T-helper 2 cell treated with Interferon-gamma antibody and Interleukin-4, amounts not matched to agents 5 μg/mL and 100 μg/mL, for 36 hours (primary cell): ENCODE measurements around the gene SLC27A1.
"Not testable (repeated sequence)": the region's sequence is repeated elsewhere in the genome, so short reads cannot be mapped to it uniquely, and the experiment has no call there.

Experiments used
- DNase-seq: peaks from one replicate; pipeline ENCODE4 v3.0.0; 2021; ENCODE audit warnings: low spot score
- H3K27ac Mint-ChIP-seq: one replicate; pipeline ENCODE4 v1.8.0; 2021; ENCODE audit warnings: mild to moderate bottlenecking, mixed read lengths
- H3K27me3 Mint-ChIP-seq: one replicate; pipeline ENCODE4 v1.8.0; 2021; ENCODE audit warnings: low read depth, mixed read lengths
- H3K36me3 Mint-ChIP-seq: one replicate; pipeline ENCODE4 v1.8.0; 2021; ENCODE audit warnings: low read depth, mixed read lengths
- H3K4me1 Mint-ChIP-seq: one replicate; pipeline ENCODE4 v1.8.0; 2021; ENCODE audit warnings: low read depth, mixed read lengths
- H3K4me3 Mint-ChIP-seq: one replicate; pipeline ENCODE4 v1.8.0; 2022; ENCODE audit warnings: mild to moderate bottlenecking, moderate library complexity, mixed read lengths
- H3K9me3 Mint-ChIP-seq: one replicate; pipeline ENCODE4 v1.8.0; 2021; ENCODE audit warnings: mixed read lengths

SLC27A1 gene

DNA sequence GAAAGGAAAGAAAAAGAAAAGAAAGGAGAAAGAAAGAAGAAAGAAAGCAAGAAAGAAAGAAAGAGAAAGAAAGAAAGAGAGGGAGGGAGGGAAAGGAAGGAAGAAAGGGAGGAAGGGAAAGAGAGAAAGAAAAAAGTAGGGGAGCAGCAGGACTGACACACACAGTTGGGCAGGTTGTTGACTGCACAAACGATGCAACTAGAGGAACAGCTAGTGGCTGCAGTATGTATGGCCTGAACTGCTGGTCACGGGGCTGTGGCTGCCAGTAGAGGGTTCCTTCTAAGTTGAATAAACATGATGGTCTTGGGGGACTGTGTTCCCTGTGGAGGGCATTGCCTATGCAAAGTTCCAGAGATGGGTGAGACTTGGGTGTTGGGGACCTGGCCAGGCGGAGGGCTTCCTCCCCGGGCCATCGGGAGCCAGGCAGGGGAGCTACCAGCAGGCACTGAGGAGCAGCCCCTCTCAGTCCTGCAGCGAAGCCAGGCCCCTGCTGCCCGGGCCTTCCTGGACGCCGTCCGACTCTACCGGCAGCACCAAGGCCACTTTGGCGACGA lies 68.4 kb downstream of the SLC27A1 start:
- peaks cover 14% of the 10 kb centered on the region for H3K4me1 Mint-ChIP-seq
- no peaks in the 10 kb centered on the region for H3K9me3 Mint-ChIP-seq
- H3K4me3 Mint-ChIP-seq: peak overlapping the region; percentile 78
- peaks cover 24% of the 10 kb centered on the region for H3K27me3 Mint-ChIP-seq
- DNase-seq: no peak
- peak overlapping the region; percentile 68 for H3K27ac Mint-ChIP-seq
- no peaks in the 10 kb centered on the region for H3K36me3 Mint-ChIP-seq

DNA sequence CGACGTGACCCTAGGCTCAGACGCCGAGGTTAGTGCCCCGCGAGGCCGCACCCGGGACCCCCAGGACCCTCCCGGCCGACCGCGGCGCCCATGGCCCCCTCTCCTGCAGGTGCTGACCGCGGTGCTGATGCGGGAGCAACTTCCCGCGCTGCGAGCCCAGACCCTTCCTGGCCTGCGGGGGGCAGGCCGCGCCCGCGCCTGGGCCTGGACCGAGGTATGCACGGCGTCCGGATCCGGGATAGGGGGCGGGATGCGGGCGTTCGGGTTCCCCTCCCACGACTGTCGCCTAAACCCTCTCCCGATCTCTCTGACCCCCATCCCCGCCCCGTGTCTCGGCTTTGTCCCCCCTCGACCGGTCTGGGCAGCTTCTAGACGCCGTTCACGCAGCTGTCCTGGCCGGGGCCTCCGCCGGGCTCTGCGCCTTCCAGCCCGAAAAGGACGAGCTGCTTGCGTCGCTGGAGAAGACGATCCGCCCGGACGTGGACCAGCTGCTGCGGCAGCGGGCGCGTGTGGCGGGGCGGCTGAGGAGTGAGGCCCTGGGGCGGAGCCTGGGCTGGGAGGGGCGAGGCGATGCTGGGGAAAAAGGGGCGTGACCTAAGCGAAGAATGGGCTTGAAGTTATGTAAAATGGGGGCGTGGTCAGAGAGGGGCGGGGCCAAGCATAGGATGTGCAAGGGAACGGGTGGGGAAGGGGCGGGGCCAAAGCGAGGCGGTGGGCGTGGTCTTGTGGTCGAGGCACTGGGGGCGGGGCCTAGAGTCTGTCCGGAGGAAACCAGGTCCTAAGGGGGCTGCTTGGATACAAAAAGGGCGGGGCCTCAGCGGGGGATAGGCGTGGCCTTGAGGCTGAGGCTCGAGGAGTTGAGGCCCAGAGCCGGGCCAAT lies 69.2 kb downstream of the SLC27A1 start:
- peak; percentile 93 for DNase-seq
- Mint-ChIP-seq H3K9me3 (no peaks in the 10 kb centered on the region), H3K36me3 (no peaks in the 10 kb centered on the region), H3K4me3 (peak overlapping the region; percentile 85), H3K27ac (peak overlapping the region; percentile 62), H3K4me1 (peaks cover 14% of the 10 kb centered on the region), H3K27me3 (peaks cover 24% of the 10 kb centered on the region)

DNA sequence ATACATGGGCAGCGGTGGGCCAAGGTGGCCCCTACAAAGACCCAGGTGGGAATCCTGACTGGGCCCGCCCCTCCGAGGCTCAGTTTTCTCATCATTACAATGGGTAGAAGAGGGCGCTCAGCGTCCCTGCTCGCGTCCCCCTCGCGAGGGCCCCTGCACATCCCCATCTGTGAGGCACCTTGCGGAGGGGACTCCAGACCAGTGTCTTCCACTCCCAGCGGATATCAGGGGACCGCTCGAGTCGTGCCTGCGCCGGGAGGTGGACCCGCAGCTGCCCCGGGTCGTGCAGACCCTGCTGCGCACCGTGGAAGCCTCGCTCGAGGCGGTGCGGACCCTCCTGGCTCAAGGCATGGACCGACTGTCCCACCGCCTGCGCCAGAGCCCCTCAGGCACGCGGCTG lies 69.8 kb downstream of the SLC27A1 start:
- no peak overlapping the region for H3K27ac Mint-ChIP-seq
- H3K27me3 Mint-ChIP-seq: peaks cover 24% of the 10 kb centered on the region
- DNase-seq: no peak
- H3K36me3 Mint-ChIP-seq: no peaks in the 10 kb centered on the region
- peaks cover 14% of the 10 kb centered on the region for H3K4me1 Mint-ChIP-seq
- no peaks in the 10 kb centered on the region for H3K9me3 Mint-ChIP-seq
- no peak overlapping the region for H3K4me3 Mint-ChIP-seq

DNA sequence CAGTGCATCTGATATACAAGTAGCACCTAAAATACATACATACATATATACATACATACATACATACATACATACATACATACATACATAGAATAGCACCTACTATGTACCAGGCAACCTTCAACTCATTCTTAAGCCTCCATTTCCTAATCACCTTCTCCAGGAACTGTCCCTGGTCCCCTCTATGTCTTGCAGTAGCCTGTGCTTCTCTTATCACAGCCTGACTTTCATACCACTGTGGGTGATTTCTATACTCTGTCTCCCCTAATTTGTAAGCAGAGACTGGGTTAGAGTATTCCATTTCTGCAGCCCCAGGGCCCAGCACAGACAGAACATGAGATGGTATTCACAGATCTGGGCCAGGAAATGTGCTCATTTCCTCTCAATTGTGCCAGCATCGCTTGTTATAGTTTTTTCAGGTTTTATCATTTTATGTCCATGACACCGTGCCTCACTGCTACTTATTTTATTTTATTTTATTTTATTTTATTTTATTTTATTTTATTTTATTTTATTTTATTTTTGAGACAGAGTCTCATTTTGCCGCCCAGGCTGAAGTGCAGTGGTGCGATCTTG lies 70.9 kb downstream of the SLC27A1 start:
- Mint-ChIP-seq H3K9me3 (no peaks in the 10 kb centered on the region), H3K4me3 (no peak overlapping the region), H3K27ac (no peak overlapping the region), H3K4me1 (peaks cover 14% of the 10 kb centered on the region), H3K36me3 (no peaks in the 10 kb centered on the region), H3K27me3 (peaks cover 24% of the 10 kb centered on the region)
- DNase-seq: no peak

GRCh38 chr19:17542042-17542441 lies 71.7 kb downstream of the SLC27A1 start:
- H3K27me3 Mint-ChIP-seq: peaks cover 20% of the 10 kb centered on the region
- DNase-seq: no peak
- peaks cover 14% of the 10 kb centered on the region for H3K4me1 Mint-ChIP-seq
- H3K36me3 Mint-ChIP-seq: no peaks in the 10 kb centered on the region
- no peak overlapping the region for H3K4me3 Mint-ChIP-seq
- H3K9me3 Mint-ChIP-seq: no peaks in the 10 kb centered on the region
- H3K27ac Mint-ChIP-seq: no peak overlapping the region

DNA sequence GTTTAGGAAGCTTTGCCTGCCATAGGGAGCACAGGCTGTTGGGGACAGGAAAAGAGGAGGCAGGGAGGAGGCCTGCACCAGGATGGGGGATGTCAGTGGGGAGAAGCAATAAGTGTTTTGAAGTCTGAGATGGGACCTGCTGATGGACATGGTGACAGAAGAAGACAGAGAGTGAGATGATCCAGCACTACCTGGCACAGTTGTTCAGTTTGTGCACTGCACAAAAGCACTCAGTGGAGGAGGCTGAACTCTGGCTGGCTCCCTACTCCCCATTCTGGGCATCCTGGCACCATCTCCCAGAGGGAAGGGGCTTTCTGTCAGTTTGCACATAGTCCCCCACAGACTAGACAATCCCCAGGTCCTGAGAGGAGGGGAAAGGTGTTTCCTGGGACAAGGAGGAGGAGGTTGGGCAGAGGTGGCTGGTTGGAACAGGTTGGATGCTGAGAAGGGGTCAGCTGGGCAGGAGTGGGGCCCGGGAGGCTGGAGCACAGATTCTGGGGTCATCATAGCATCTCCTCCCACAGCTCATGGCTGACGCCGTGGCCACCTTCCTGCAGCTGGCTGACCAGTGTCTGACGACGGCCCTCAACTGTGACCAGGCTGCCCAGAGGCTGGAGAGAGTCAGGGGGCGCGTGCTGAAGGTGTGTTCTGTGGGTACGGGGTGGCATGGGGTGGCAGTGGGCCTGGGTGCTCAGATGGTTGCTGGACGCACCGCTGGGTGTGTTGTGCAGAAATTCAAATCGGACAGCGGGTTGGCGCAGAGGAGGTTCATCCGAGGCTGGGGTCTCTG lies 72.7 kb downstream of the SLC27A1 start:
- peaks cover 14% of the 10 kb centered on the region for H3K4me1 Mint-ChIP-seq

GRCh38 chr19:17543986-17544385 lies 73.7 kb downstream of the SLC27A1 start:
- Mint-ChIP-seq H3K4me1 (peaks cover 7% of the 10 kb centered on the region), H3K9me3 (no peaks in the 10 kb centered on the region), H3K27me3 (peaks cover 2% of the 10 kb centered on the region), H3K27ac (no peak overlapping the region), H3K4me3 (no peak overlapping the region), H3K36me3 (no peaks in the 10 kb centered on the region)
- no peak for DNase-seq

More for the DNA sequence above, 72.7 kb downstream of the SLC27A1 start:
- Mint-ChIP-seq H3K36me3 (no peaks in the 10 kb centered on the region), H3K4me3 (no peak overlapping the region), H3K27ac (no peak overlapping the region), H3K27me3 (peaks cover 11% of the 10 kb centered on the region), H3K9me3 (no peaks in the 10 kb centered on the region)
- DNase-seq: no peak

GRCh38 chr19:17544418-17544817 lies 74.1 kb downstream of the SLC27A1 start:
- no peaks in the 10 kb centered on the region for H3K36me3 Mint-ChIP-seq
- no peak overlapping the region for H3K27ac Mint-ChIP-seq
- DNase-seq: no peak
- peaks cover 2% of the 10 kb centered on the region for H3K27me3 Mint-ChIP-seq
- peaks cover 7% of the 10 kb centered on the region for H3K4me1 Mint-ChIP-seq
- no peaks in the 10 kb centered on the region for H3K9me3 Mint-ChIP-seq
- H3K4me3 Mint-ChIP-seq: no peak overlapping the region

- Mint-ChIP-seq H3K36me3 (no peaks in the 10 kb centered on the region), H3K9me3 (no peaks in the 10 kb centered on the region), H3K27ac (no peak overlapping the region), H3K4me3 (no peak overlapping the region), H3K27me3 (no peaks in the 10 kb centered on the region), H3K4me1 (no peaks in the 10 kb centered on the region)
- DNase-seq: no peak
These were observed 77.8 kb downstream of the SLC27A1 start for GRCh38 chr19:17548145-17548544.

DNA sequence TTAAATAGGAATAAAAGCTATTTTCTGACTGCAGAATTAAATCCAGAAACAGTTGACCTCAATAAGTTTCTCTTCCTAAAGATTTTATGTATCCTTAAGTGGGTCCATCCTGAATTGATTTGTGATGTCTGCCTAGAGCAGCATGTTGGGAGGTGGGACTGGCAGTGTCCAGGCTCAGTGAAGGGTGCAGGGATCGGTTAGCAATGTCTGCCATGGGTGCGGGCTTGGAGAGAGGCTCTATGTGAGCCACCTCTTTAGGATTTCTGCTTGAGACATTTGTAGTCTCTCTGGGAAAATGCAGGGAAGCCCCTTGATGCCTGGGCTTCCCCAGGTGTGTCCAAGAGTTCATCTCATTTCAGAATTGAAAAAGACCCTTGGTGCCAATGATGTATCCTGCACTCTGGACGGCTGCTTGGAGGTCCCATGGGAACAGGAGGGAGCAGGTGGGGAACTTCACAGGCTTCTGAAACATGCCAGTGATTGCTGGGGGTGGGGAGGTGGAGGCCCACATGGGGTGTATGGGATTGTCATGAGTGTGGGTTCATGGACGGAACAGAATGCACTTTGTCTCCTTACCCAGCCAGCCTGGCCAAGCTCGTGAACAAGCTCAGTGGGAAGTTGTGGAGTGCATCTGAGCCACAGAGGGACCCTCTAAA lies 78.9 kb downstream of the SLC27A1 start:
- Mint-ChIP-seq H3K9me3 (no peaks in the 10 kb centered on the region), H3K4me1 (peaks cover 2% of the 10 kb centered on the region), H3K36me3 (no peaks in the 10 kb centered on the region), H3K4me3 (no peak overlapping the region), H3K27me3 (no peaks in the 10 kb centered on the region), H3K27ac (no peak overlapping the region)
- no peak for DNase-seq

- no peak overlapping the region for H3K27ac Mint-ChIP-seq
- H3K4me3 Mint-ChIP-seq: no peak overlapping the region
- no peaks in the 10 kb centered on the region for H3K36me3 Mint-ChIP-seq
- DNase-seq: no peak
- no peaks in the 10 kb centered on the region for H3K9me3 Mint-ChIP-seq
- no peaks in the 10 kb centered on the region for H3K27me3 Mint-ChIP-seq
- H3K4me1 Mint-ChIP-seq: peaks cover 6% of the 10 kb centered on the region
These were observed 79.8 kb downstream of the SLC27A1 start for GRCh38 chr19:17550076-17550667.

DNA sequence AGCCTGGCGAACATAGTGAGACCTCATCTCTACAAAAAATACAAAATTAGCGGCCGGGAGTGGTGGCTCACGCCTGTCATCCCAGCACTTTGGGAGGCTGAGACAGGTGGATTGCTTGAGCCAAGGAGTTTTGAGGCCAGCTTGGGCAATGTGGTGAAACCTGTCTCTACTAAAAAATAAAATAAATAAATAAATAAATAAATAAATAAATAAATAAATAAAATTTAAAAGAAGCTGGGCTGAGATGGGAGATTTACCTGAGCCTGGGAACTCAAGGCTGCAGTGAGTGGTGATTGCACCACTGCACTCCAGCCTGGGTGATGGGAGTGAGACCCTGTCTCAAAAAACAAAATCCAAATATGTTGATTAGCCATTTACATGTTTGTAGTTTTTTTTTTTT lies 82.4 kb downstream of the SLC27A1 start:
- H3K27ac Mint-ChIP-seq, H3K36me3 Mint-ChIP-seq, H3K27me3 Mint-ChIP-seq, H3K4me3 Mint-ChIP-seq, H3K9me3 Mint-ChIP-seq, DNase-seq: not testable (repeated sequence)
- H3K4me1 Mint-ChIP-seq: peaks cover 12% of the 10 kb centered on the region

DNA sequence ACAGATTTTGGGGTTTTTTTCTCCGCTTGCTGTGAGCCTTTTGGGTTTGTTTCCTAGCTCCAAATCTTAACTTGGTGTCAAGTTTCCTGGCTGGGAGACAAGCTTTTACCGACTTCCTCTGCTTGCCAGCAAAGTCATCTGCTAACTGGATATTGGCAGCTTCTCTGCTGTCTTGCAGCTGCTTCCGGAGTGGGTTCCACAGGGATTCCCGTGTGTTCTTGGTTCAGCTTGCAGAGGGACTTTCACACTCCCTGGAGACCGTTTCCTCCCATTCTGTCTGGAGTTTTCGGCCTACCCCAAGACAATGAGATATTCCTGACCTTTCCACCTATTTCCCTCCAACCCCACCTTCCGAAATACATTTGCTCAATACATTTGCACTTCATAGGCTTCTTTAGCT lies 82.9 kb downstream of the SLC27A1 start:
- no peaks in the 10 kb centered on the region for H3K9me3 Mint-ChIP-seq
- no peak overlapping the region for H3K4me3 Mint-ChIP-seq
- H3K27ac Mint-ChIP-seq: no peak overlapping the region
- peaks cover 5% of the 10 kb centered on the region for H3K36me3 Mint-ChIP-seq
- H3K4me1 Mint-ChIP-seq: peaks cover 12% of the 10 kb centered on the region
- H3K27me3 Mint-ChIP-seq: no peaks in the 10 kb centered on the region
- no peak for DNase-seq
